GM19023 (cell line): ENCODE measurements around the gene CTRB1.
"Not testable (repeated sequence)": the region's sequence is repeated elsewhere in the genome, so short reads cannot be mapped to it uniquely, and the experiment has no call there.

Experiments used
- ATAC-seq: cut with Tn5 transposase; IDR thresholded peaks from one replicate; pipeline ENCODE4 v1.9.1; 2021; ENCODE audit warnings: mild to moderate bottlenecking, moderate library complexity; ENCODE audit not compliant: unreplicated experiment

CTRB1 gene

GRCh38 chr16:75267631-75268264, 49.0 kb downstream of the CTRB1 start:
- ATAC-seq = no peak

- not testable (repeated sequence) for ATAC-seq
These were observed 50.6 kb downstream of the CTRB1 start for GRCh38 chr16:75269358-75269757.

GRCh38 chr16:75271441-75272096, 52.8 kb downstream of the CTRB1 start:
- no peak for ATAC-seq

- ATAC-seq = no peak
These were observed 53.3 kb downstream of the CTRB1 start for GRCh38 chr16:75272097-75272551.

GRCh38 chr16:75272629-75273028, 53.8 kb downstream of the CTRB1 start:
- ATAC-seq = not testable (repeated sequence)

GRCh38 chr16:75273054-75273925, 54.5 kb downstream of the CTRB1 start:
- no peak for ATAC-seq
